Osteoblast (primary cell): Measurements from ENCODE around the gene HGS. TPM values are rescaled to one million over a fixed set of nuclear protein-coding genes. Genes with fewer than 3 reads are reported as not detected.

ENCODE experiments used
- DNase-seq: peaks from one replicate; pipeline ENCODE4 v3.0.0; 2011; ENCODE audit warnings: low spot score, mixed read lengths; ENCODE audit not compliant: insufficient read length; ENCODE audit errors: missing footprints
- H2AFZ ChIP-seq: 2 replicates; pipeline ENCODE4 v1.6.0; 2011; ENCODE audit warnings: mild to moderate bottlenecking, low read length
- H3K27ac ChIP-seq: 2 replicates; pipeline ENCODE4 v1.5.1; 2011; ENCODE audit warnings: mild to moderate bottlenecking, low read depth, low read length, moderate library complexity
- H3K27me3 ChIP-seq: 2 replicates; pipeline ENCODE4 v1.6.0; 2012; ENCODE audit warnings: mild to moderate bottlenecking, control low read depth, inconsistent platforms, low read length, moderate library complexity; ENCODE audit not compliant: insufficient read depth
- H3K36me3 ChIP-seq: 2 replicates; pipeline ENCODE4 v1.5.1; 2011; ENCODE audit warnings: mild to moderate bottlenecking, low read length, control low read depth, moderate library complexity; ENCODE audit not compliant: insufficient read depth
- H3K4me1 ChIP-seq: 2 replicates; pipeline ENCODE4 v1.5.1; 2011; ENCODE audit warnings: mild to moderate bottlenecking, low read length, control low read depth, moderate library complexity; ENCODE audit not compliant: insufficient read depth
- H3K4me2 ChIP-seq: 2 replicates; pipeline ENCODE4 v1.6.0; 2011; ENCODE audit warnings: mild to moderate bottlenecking, low read length; ENCODE audit not compliant: insufficient read depth
- H3K4me3 ChIP-seq: fragments of 200-600 bp; sonication (generic); 3 replicates; pipeline ENCODE4 v1.5.1; 2012; ENCODE audit warnings: mild to moderate bottlenecking, low read length, inconsistent platforms; ENCODE audit not compliant: insufficient read depth
- H3K79me2 ChIP-seq: 2 replicates; pipeline ENCODE4 v1.6.0; 2012; ENCODE audit warnings: mild to moderate bottlenecking, low read length, control low read depth, inconsistent platforms; ENCODE audit not compliant: insufficient read depth
- H3K9me3 ChIP-seq: 2 replicates; pipeline ENCODE4 v1.5.1; 2011; ENCODE audit warnings: low read depth, low read length, control low read depth
- H4K20me1 ChIP-seq: 2 replicates; pipeline ENCODE4 v1.6.0; 2012; ENCODE audit warnings: mild to moderate bottlenecking, low read length, control low read depth; ENCODE audit not compliant: insufficient read depth
- CTCF ChIP-seq: IDR thresholded peaks from 2 replicates; pipeline ENCODE4 v1.5.1; 2011; ENCODE audit warnings: mild to moderate bottlenecking, low read depth, low read length, moderate library complexity; ENCODE audit errors: extremely low read depth
- total RNA-seq: library from RNA; depleted of rRNA; stranded (reverse); fragments of >200 nt; gene quantifications from 2 replicates; pipeline ENCODE4 v1.2.3, GENCODE V29; 2012

Gene HGS
- total RNA-seq, 1 donor, result 110 TPM

GRCh38 chr17:81644496-81644895 is 39.3 kb upstream of the HGS start:
- no peaks in the 10 kb centered on the region for H3K36me3 ChIP-seq
- H3K79me2 ChIP-seq, result no peaks in the 10 kb centered on the region
- no peak overlapping the region for H3K4me3 ChIP-seq
- peaks cover 24% of the 10 kb centered on the region for H3K27me3 ChIP-seq
- H3K4me2 ChIP-seq, result no peak overlapping the region
- H3K9me3 ChIP-seq, result peaks cover 4% of the 10 kb centered on the region
- H2AFZ ChIP-seq, result no peak overlapping the region
- H3K4me1 ChIP-seq, result peaks cover 11% of the 10 kb centered on the region
- no peak overlapping the region for H3K27ac ChIP-seq
- TF ChIP-seq CTCF, result no peak
- H4K20me1 ChIP-seq, result no peaks in the 10 kb centered on the region
- DNase-seq, result peak; percentile 71

GRCh38 chr17:81644976-81645952 is 38.5 kb upstream of the HGS start:
- TF ChIP-seq CTCF, result no peak
- H2AFZ ChIP-seq, result no peak overlapping the region
- H3K36me3 ChIP-seq, result no peaks in the 10 kb centered on the region
- no peak overlapping the region for H3K27ac ChIP-seq
- no peak overlapping the region for H3K4me2 ChIP-seq
- peak; percentile 86 for DNase-seq
- H4K20me1 ChIP-seq, result no peaks in the 10 kb centered on the region
- H3K4me1 ChIP-seq, result peaks cover 11% of the 10 kb centered on the region
- no peaks in the 10 kb centered on the region for H3K79me2 ChIP-seq
- H3K4me3 ChIP-seq, result no peak overlapping the region
- H3K9me3 ChIP-seq, result peaks cover 4% of the 10 kb centered on the region
- peaks cover 24% of the 10 kb centered on the region for H3K27me3 ChIP-seq

GRCh38 chr17:81646869-81647600 is 36.8 kb upstream of the HGS start:
- no peak overlapping the region for H3K4me2 ChIP-seq
- peaks cover 4% of the 10 kb centered on the region for H3K9me3 ChIP-seq
- H2AFZ ChIP-seq, result no peak overlapping the region
- no peak overlapping the region for H3K4me3 ChIP-seq
- no peaks in the 10 kb centered on the region for H3K36me3 ChIP-seq
- H4K20me1 ChIP-seq, result no peaks in the 10 kb centered on the region
- H3K27me3 ChIP-seq, result peaks cover 24% of the 10 kb centered on the region
- H3K79me2 ChIP-seq, result no peaks in the 10 kb centered on the region
- peak; percentile 80 for DNase-seq
- H3K4me1 ChIP-seq, result peaks cover 6% of the 10 kb centered on the region
- no peak for TF ChIP-seq CTCF
- H3K27ac ChIP-seq, result no peak overlapping the region

- H3K4me2 ChIP-seq, result no peak overlapping the region
These were observed 36.2 kb upstream of the HGS start for GRCh38 chr17:81647640-81648012.

More at GRCh38 chr17:81647640-81648012, 36.2 kb upstream of the HGS start:
- H3K4me1 ChIP-seq, result peaks cover under 1% of the 10 kb centered on the region
- no peak overlapping the region for H3K27ac ChIP-seq
- no peak for TF ChIP-seq CTCF
- peaks cover 4% of the 10 kb centered on the region for H3K9me3 ChIP-seq
- no peaks in the 10 kb centered on the region for H4K20me1 ChIP-seq
- no peaks in the 10 kb centered on the region for H3K79me2 ChIP-seq
- no peaks in the 10 kb centered on the region for H3K36me3 ChIP-seq
- H3K4me3 ChIP-seq, result no peak overlapping the region
- peak; percentile 77 for DNase-seq
- peaks cover 24% of the 10 kb centered on the region for H3K27me3 ChIP-seq
- no peak overlapping the region for H2AFZ ChIP-seq
